Endothelial cell of umbilical vein (primary cell): ENCODE data around the gene KAZN. TPM values are rescaled to one million over a fixed set of nuclear protein-coding genes. Genes with fewer than 3 reads are reported as not detected.

Experiments
- BruUV-seq: library from RNA; stranded (reverse); fragments of 400-500 nt; replicated peaks from 2 replicates; lab custom pipeline; 2021; lab: Mats Ljungman, UMichigan
- CTCF ChIA-PET: fragments of 300-600, 350-600 bp; sonication (Branson Sonifier 250); formaldehyde crosslinking; loops from one replicate; lab custom pipeline; 2021; ENCODE audit warnings: antibody characterized with exemption, inconsistent platforms; lab: Charles Lee
- POLR2A ChIA-PET: fragments of 300-600, 350-600 bp; sonication (Branson Sonifier 250); formaldehyde crosslinking; loops from one replicate; lab custom pipeline; 2021; ENCODE audit warnings: antibody characterized with exemption, inconsistent platforms; lab: Charles Lee
- DNase-seq: peaks from one replicate; pipeline ENCODE4 v3.0.0-alpha.2; 2011; ENCODE audit warnings: low read depth, low spot score
- FAIRE-seq: peaks from 2 replicates; lab custom pipeline; 2011; peaks lifted over from hg19 to GRCh38; lab: Jason Lieb, UNC
- H2AFZ ChIP-seq: 2 replicates; pipeline ENCODE4 v1.6.0; 2012; ENCODE audit warnings: low read depth, low read length, control low read depth, inconsistent platforms
- H3K27ac ChIP-seq: 2 replicates; pipeline ENCODE4 v1.5.1; 2011; ENCODE audit warnings: low read depth, mild to moderate bottlenecking, control low read depth, low read length, moderate library complexity; ENCODE audit not compliant: insufficient read depth
- H3K27me3 ChIP-seq, 2 experiments: 2 replicates each; pipeline versions ENCODE4 v1.6.0 to v1.6.1; 2011; ENCODE audit warnings: low read length in 2 of 2, mixed read lengths in 1 of 2; ENCODE audit not compliant: control insufficient read depth in 2 of 2, insufficient read depth in 2 of 2
- H3K36me3 ChIP-seq, 2 experiments: 2 replicates in 1 of 2; 3 replicates in 1 of 2; pipeline ENCODE4 v1.5.1; 2011; ENCODE audit warnings: low read length in 2 of 2, mild to moderate bottlenecking in 1 of 2, moderate library complexity in 1 of 2; ENCODE audit not compliant: control insufficient read depth in 2 of 2, insufficient read depth in 2 of 2; ENCODE audit errors: extremely low read depth in 1 of 2
- H3K4me1 ChIP-seq: 3 replicates; pipeline ENCODE4 v1.5.1; 2011; ENCODE audit warnings: mild to moderate bottlenecking, low read length; ENCODE audit not compliant: control insufficient read depth, insufficient read depth; ENCODE audit errors: extremely low read depth
- H3K4me2 ChIP-seq: 2 replicates; pipeline ENCODE4 v1.6.1; 2011; ENCODE audit warnings: low read length, control low read depth, mixed read lengths; ENCODE audit not compliant: insufficient read depth
- H3K4me3 ChIP-seq, 3 experiments: fragments of 200-600 bp in 1 of 3; sonication (generic), shearing (Covaris generic) in 1 of 3; replicated peaks in 1 of 3; 2 replicates each; pipeline ENCODE4 v1.5.1; 2011 to 2016; ENCODE audit warnings: control low read depth in 3 of 3, low read length in 3 of 3, mild to moderate bottlenecking in 2 of 3, inconsistent platforms in 1 of 3, low read depth in 1 of 3, moderate library complexity in 1 of 3; ENCODE audit not compliant: insufficient read depth in 1 of 3
- H3K79me2 ChIP-seq: 2 replicates; pipeline ENCODE4 v1.6.0; 2012; ENCODE audit warnings: low read length, inconsistent platforms; ENCODE audit not compliant: control insufficient read depth, insufficient read depth
- H3K9ac ChIP-seq: replicated peaks from 2 replicates; pipeline ENCODE3; 2011; ENCODE audit warnings: low read length, control low read depth; ENCODE audit not compliant: insufficient read depth; ENCODE audit errors: extremely low read depth
- H3K9me1 ChIP-seq: replicated peaks from 3 replicates; pipeline ENCODE4 v1.6.0; 2011; ENCODE audit warnings: mild to moderate bottlenecking, low read length; ENCODE audit not compliant: control insufficient read depth, insufficient read depth; ENCODE audit errors: extremely low read depth
- H3K9me3 ChIP-seq: replicated peaks from 2 replicates; pipeline ENCODE4 v1.5.1; 2012; ENCODE audit warnings: low read length, inconsistent platforms; ENCODE audit not compliant: control insufficient read depth, insufficient read depth
- H4K20me1 ChIP-seq: replicated peaks from 2 replicates; pipeline ENCODE3; 2011; ENCODE audit warnings: mild to moderate bottlenecking, low read length; ENCODE audit not compliant: control insufficient read depth, insufficient read depth; ENCODE audit errors: extremely low read depth
- CTCF ChIP-seq, 2 donors: IDR thresholded peaks; 1 replicate in 1 of 2; 2 replicates in 1 of 2; pipeline ENCODE4 v1.5.1; 2011; ENCODE audit warnings: low read length in 2 of 2, mild to moderate bottlenecking in 2 of 2, moderate library complexity in 2 of 2, control low read depth in 1 of 2, inconsistent platforms in 1 of 2, low read depth in 1 of 2; ENCODE audit not compliant: insufficient read depth in 1 of 2; ENCODE audit errors: extremely low read depth in 1 of 2
- EZH2 ChIP-seq: IDR thresholded peaks from 2 replicates; pipeline ENCODE4 v1.6.1; 2012; ENCODE audit warnings: borderline replicate concordance, low read depth, mild to moderate bottlenecking, moderate library complexity, low read length, inconsistent platforms; ENCODE audit not compliant: severe bottlenecking
- FOS ChIP-seq: IDR thresholded peaks from 2 replicates; pipeline ENCODE4 v1.6.1; 2011; ENCODE audit warnings: mild to moderate bottlenecking, low read length, moderate library complexity, borderline replicate concordance; ENCODE audit not compliant: insufficient read depth
- GATA2 ChIP-seq: IDR thresholded peaks from 2 replicates; pipeline ENCODE4 v1.7.0; 2011; ENCODE audit warnings: low read depth, mild to moderate bottlenecking, moderate library complexity, mixed read lengths, low read length; ENCODE audit not compliant: insufficient read length, insufficient read depth
- JUN ChIP-seq: IDR thresholded peaks from 2 replicates; pipeline ENCODE4 v1.6.1; 2011; ENCODE audit warnings: borderline replicate concordance, low read depth; ENCODE audit not compliant: insufficient read length, insufficient read depth
- MYC ChIP-seq: IDR thresholded peaks from one replicate; pipeline ENCODE4 v1.6.1; 2011; ENCODE audit warnings: mild to moderate bottlenecking, low read depth, low read length
- POLR2A ChIP-seq: IDR thresholded peaks from 2 replicates; pipeline ENCODE4 v1.6.1; 2012; ENCODE audit warnings: low read depth, mild to moderate bottlenecking, control low read depth, low read length
- POLR2AphosphoS5 ChIP-seq: IDR thresholded peaks from 2 replicates; pipeline ENCODE4 v1.6.1; 2012; ENCODE audit warnings: low read depth, mild to moderate bottlenecking, control low read depth, low read length, moderate library complexity; ENCODE audit not compliant: insufficient read depth
- dilution Hi-C: fragments of 300-500 bp; cut with MboI; formaldehyde crosslinking; loops from one replicate; pipeline ENCODE4 v1.15.0; 2019; ENCODE audit warnings: low sequenced_read_pairs; ENCODE audit not compliant: extremely low pct_ligation_motif_present
- intact Hi-C: fragments of 100-400 bp; cut with micrococcal nuclease; formaldehyde crosslinking; loops from one replicate; pipeline ENCODE4 v1.10.0; 2022
- polyA plus RNA-seq, 4 experiments: library from polyadenylated mRNA; depleted of rRNA in 3 of 4; stranded (reverse) in 3 of 4; unstranded in 1 of 4; fragments of >200 nt; gene quantifications; 2 replicates each; pipeline versions ENCODE4 v1.2.1 to v1.2.3, GENCODE V29; 2011 to 2012; ENCODE audit warnings: missing spikeins in 1 of 4
- total RNA-seq: library from RNA; stranded (reverse); gene quantifications from 2 replicates; pipeline ENCODE4 v1.2.3, GENCODE V29; 2021
- TF ChIP-seq, protein P1 (sequence below): IDR thresholded peaks from 2 replicates; pipeline ENCODE4 v1.6.1; 2011; ENCODE audit not compliant: insufficient read depth, insufficient read length

The KAZN gene
- total and polyA plus RNA-seq, 2 donors (not counting 3 experiments of a cell fraction or from before 2014, with no cell fraction given), result 1.6 to 5.8 TPM

DNA sequence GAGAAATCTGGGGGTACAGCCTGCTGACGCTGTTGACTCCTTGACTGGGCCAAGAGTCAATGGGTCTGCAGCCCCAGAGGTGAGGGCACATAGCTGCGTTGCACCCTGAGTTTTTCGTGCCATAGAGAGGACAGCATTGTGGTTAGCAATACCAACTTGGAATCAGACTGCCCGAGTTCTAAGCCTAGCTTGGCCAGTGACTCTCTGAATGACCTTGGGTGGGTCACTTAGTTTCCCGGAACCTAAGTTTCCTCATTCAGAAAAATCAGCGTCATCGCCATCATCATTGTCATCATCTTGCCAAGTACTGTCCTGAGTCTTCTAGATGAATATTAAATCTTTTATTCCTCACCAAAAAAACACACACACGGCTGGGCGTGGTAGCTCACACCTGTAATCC, 403.8 kb downstream of the KAZN start:
- TF ChIP-seq MYC (no peak), POLR2AphosphoS5 (no peak), EZH2 (no peak)
- Histone ChIP-seq H3K9me1 (no peaks in the 10 kb centered on the region), H3K4me3 (no peak overlapping the region), H3K9ac (no peak overlapping the region), H4K20me1 (no peaks in the 10 kb centered on the region), H3K79me2 (no peaks in the 10 kb centered on the region), H3K4me2 (no peak overlapping the region), H3K36me3 (no peaks in the 10 kb centered on the region), H3K4me1 (peaks cover 4% of the 10 kb centered on the region), H3K9me3 (no peaks in the 10 kb centered on the region), H3K27me3 (no peaks in the 10 kb centered on the region), H2AFZ (no peak overlapping the region), H3K27ac (no peak overlapping the region)
- no TSS peak for BruUV-seq
- POLR2A ChIA-PET, result no interaction called here
- no peak for DNase-seq
- dilution Hi-C loops, result no loop called here
- no peak for FAIRE-seq
- CTCF ChIA-PET, result interaction anchor here (0.9 to 1.4 kb wide), 2 partner anchors 25 to 36 kb away, joined by 3 read pairs; no protein-coding TSS in a partner anchor
- intact Hi-C loops, result loop anchor here (10.0 kb wide), 1 partner anchor 412 kb away; no protein-coding TSS in a partner anchor

DNA sequence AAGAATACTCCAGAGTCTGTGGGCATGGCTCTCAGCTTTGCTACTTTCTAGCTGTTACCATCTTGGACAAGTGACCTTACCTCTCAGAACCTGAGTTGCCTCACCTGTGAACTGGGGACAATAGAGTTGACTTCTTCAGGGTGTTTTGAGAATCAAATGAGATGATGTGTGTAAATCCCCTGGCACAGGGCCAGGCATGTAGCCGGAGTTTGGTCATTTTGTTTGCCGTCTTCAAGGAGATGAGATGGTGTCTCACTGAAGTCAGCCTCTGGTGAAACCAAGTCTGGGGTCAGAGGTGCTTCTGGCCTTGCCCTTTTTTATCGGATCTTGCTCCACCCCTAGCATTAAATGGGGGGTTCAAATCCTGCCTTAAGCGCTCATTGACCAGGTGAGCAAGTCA, 405.9 kb downstream of the KAZN start:
- TF ChIP-seq CTCF (IDR thresholded peaks at IDR 0.05; ENCODE audit: extremely low read depth in 1 of 2, insufficient read depth in 1 of 2, low read depth in 1 of 2, low read length in 2 of 2) (no peak), POLR2AphosphoS5 (no peak), JUN (no peak), GATA2 (no peak), EZH2 (no peak), MYC (no peak), FOS (no peak), POLR2A (no peak)
- TF ChIP-seq, protein P1, sequence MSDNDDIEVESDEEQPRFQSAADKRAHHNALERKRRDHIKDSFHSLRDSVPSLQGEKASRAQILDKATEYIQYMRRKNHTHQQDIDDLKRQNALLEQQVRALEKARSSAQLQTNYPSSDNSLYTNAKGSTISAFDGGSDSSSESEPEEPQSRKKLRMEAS, result no peak
- FAIRE-seq (peak; percentile 62), DNase-seq (no peak)
- dilution Hi-C loops (no loop called here), intact Hi-C loops (loop anchor here (10.0 kb wide), 1 partner anchor 410 kb away; no protein-coding TSS in a partner anchor)
- Histone ChIP-seq H3K9ac (no peak overlapping the region), H3K9me1 (no peaks in the 10 kb centered on the region), H3K4me3 (no peak overlapping the region), H3K27me3 (no peaks in the 10 kb centered on the region), H3K9me3 (no peaks in the 10 kb centered on the region), H3K4me2 (no peak overlapping the region), H4K20me1 (no peaks in the 10 kb centered on the region), H3K36me3 (no peaks in the 10 kb centered on the region), H2AFZ (no peak overlapping the region), H3K79me2 (no peaks in the 10 kb centered on the region), H3K4me1 (peaks cover 24% of the 10 kb centered on the region), H3K27ac (no peak overlapping the region)
- no TSS peak for BruUV-seq
- POLR2A ChIA-PET, result no interaction called here
- CTCF ChIA-PET, result interaction anchor here (1.2 kb wide), 1 partner anchor 8 kb away, joined by 3 read pairs; no protein-coding TSS in a partner anchor
